GM18951 (cell line): ENCODE data around the gene EEF2.
"Not testable (repeated sequence)": the region's sequence is repeated elsewhere in the genome, so short reads cannot be mapped to it uniquely, and the experiment has no call there.

Experiments
- POLR2A ChIP-seq: IDR thresholded peaks from 4 replicates; pipeline ENCODE4 v1.6.1; 2011; ENCODE audit warnings: mild to moderate bottlenecking; ENCODE audit not compliant: insufficient read length, insufficient read depth; ENCODE audit errors: extremely low read depth
- in situ Hi-C: fragments of 300-500 bp; cut with MboI; formaldehyde crosslinking; loops from one replicate; pipeline ENCODE4 v1.12.0; 2022; ENCODE audit warnings: low sequenced_read_pairs, mixed read lengths, inconsistent platforms; ENCODE audit not compliant: unreplicated experiment

The EEF2 gene

DNA sequence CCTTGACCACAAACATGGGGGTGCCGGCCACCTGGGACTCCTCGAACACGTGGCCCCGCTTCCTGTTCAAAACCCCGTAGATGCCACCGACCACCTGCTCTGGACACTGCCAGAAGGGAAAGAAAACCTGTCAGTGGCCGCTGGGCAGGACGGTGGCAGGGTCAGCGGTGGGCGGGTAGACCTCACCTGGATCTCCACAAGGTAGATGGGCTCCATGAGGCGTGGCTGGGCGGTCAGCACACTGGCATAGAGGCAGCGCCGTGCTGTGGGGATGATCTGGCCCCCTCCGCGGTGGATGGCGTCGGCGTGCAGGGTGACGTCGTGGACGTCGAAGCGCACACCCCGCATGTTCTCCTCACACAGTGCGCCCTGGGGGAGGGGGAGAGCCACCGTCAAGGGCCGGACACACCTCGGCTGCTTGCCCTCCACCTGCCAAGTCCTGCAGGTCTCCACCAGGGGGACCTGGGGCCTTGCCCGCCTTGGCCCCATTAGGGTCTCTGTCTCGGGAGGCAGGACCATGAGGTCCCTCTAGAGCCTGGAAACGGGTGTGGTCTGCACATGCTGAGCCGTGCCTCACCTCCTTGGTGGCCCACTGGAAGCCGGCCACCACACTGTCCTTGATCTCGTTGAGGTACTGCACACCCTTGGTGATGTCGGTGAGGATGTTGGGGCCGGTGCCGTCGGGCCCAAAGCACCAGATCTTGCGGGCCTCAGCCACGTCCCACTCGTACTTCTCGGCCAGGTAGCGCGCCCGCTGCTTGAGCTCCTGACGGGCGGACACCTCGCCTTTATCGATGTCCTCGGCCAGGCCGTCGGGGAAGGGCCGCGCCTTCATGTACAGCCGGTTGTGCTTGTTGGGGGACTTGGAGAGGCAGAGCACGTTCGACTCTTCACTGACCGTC, 7.8 kb downstream of the EEF2 start:
- in situ Hi-C loops: no loop called here
- TF ChIP-seq POLR2A: peak; percentile 46

GRCh38 chr19:3976495-3977241, 8.6 kb downstream of the EEF2 start:
- in situ Hi-C loops: no loop called here
- TF ChIP-seq POLR2A: peak; percentile 12

DNA sequence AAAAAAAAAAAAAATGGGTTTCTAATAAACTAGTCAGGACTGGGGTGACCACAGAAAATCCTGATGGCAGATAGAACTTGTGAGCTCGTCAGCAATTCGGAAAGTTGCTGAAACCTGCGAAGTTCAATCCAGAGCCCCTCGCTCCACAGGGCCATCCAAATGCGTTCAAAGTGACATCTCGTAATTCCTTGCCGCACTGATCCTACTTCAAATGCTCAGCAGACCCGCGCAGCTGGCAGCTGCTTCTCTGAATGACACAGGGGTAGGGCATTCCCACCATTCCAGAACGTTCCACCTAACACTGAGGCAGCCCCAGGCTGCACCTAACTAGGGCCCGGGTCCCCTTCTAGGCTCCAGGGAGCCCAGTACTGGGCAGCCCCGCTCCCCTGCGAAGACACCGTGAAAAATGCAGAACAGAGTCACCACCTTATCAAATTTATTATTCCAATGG, 9.6 kb downstream of the EEF2 start:
- in situ Hi-C loops: no loop called here
- peak; percentile 39 for TF ChIP-seq POLR2A

- in situ Hi-C loops: no loop called here
- no peak for TF ChIP-seq POLR2A
Observed at GRCh38 chr19:3975144-3975543, 10.1 kb downstream of the EEF2 start.

DNA sequence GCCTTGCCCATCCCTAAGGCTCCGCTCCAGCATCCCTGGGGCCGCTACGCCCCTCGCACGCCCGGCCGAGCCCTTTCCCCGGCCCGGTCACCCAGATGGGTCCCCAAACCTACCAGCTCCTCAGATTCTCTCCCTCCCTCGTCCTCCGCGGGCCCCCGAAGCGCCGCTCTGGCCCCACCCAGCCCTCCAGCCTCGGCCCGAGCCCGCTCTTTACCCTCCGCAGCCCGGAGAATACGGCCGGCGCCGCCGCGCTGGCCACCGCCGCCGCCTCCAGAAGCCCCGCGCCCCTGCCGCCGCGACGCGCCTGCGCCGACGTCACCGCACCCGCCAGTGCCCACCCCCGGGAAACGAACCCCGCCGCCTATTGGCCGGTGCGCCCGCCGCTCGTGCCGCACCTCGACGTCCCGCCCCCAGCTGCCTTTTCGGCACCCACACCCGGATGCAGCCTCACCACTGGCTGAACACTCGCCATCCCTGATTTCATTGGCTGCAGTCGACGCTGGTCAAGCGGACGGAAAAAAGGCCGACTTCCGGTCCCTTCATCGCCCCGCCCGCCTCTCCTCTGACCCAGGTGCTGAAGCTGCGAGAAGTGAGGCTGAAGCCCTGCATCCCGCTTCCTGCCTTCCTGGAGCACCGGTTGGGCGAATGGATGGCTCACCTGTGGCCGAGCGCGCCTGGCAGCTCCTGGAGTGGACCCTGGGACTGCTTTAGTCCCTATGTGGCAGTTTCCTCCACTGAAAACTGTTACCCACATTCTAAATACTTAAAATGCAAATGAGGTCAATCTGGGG, 14.3 kb downstream of the EEF2 start, which contains the start of gene DAPK3:
Gene DAPK3, minus strand, starts transcription at position 292 of the 791 bp plus-strand sequence. CDS start 1,364 bp downstream, outside the sequence.
- in situ Hi-C loops: no loop called here
- peak; percentile 87 for TF ChIP-seq POLR2A

- in situ Hi-C loops: no loop called here
- TF ChIP-seq POLR2A: no peak
Observed at GRCh38 chr19:3970313-3970807, 14.9 kb downstream of the EEF2 start.

DNA sequence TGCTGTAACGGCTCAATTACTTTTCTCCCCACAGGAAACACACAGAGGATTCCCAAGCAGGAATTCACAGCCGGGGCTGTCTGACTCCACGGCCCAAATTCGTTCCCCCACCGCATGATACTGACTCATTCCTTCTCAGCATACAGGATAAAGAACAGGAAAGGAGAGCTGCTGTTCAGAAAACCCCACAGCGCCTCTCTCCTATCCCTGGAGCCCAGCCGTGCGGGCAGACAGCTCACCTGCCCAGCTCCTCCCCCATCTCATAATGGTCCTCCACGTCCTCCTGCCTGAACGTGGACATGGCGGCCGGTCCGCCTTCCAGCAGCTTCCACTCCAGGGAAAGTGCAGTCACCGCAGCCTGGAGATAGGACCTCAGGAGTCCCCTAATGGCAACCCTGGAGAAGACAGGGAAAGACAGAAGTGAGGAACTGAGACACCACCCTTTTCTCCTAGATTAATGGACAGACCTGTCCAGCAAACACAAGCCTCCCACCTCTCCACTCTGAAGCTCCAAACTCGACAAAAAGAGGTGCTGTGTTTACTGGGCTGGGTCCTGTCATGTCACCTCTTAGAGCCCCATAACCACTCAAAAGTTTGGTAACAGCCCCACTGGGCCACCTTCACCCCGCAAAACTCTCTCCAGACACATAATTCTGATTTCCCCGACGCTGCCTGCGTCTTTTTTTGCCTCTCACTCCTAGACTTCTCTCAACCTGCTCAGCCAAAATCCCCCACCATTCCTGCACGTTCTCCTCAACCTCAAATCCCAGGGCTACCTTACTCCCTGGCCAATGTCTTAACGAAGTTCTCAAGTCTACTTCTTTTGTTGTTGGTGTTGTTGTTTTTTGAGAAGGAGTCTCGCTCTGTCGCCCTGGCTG, 15.6 kb downstream of the EEF2 start:
- no peak for TF ChIP-seq POLR2A
- in situ Hi-C loops: no loop called here

- no peak for TF ChIP-seq POLR2A
- in situ Hi-C loops: no loop called here
Observed at GRCh38 chr19:3968556-3969434, 16.5 kb downstream of the EEF2 start.

DNA sequence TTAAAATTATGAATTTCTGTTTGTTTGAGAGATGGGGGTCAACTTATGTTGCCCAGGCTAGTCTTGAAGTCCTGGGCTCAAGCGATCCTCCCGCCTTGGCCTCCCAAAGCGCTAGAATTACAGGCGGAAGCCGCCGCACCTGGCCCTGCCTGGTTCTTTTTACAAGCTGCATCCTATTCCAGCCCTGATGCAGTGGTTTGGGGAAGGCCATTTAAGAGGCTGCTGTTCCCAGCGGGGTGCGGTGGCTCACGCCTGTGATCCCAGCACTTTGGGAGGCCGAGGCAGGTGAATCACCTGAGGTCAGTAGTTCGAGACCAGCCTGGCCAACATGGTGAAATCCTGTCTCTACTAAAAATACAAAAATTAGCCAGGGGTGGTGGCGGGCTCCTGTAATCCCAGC, 17.3 kb downstream of the EEF2 start:
- in situ Hi-C loops: not testable (repeated sequence)

GRCh38 chr19:3966051-3967017, 18.9 kb downstream of the EEF2 start:
- in situ Hi-C loops: no loop called here
- no peak for TF ChIP-seq POLR2A
